ENCODE measurements around the gene PRKAG1.

PRKAG1 gene

GRCh38 chr12:49060237-49061156 lies 41.9 kb upstream of the PRKAG1 start, which contains the start of gene KMT2D (continued):
- TF ChIP-seq, protein P1, sequence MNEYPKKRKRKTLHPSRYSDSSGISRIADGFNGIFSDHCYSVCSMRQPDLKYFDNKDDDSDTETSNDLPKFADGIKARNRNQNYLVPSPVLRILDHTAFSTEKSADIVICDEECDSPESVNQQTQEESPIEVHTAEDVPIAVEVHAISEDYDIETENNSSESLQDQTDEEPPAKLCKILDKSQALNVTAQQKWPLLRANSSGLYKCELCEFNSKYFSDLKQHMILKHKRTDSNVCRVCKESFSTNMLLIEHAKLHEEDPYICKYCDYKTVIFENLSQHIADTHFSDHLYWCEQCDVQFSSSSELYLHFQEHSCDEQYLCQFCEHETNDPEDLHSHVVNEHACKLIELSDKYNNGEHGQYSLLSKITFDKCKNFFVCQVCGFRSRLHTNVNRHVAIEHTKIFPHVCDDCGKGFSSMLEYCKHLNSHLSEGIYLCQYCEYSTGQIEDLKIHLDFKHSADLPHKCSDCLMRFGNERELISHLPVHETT (tag by site-specific recombination; IDR thresholded peaks at IDR 0.05) = peak; percentile 100
- TF ChIP-seq ZNF558 (tag by site-specific recombination; IDR thresholded peaks at IDR 0.05) (peak; percentile 84), ZNF280D (tag by site-specific recombination; IDR thresholded peaks at IDR 0.05) (peak; percentile 86), FEZF1 (tag by site-specific recombination; IDR thresholded peaks at IDR 0.05) (peak; percentile 58), ZNF843 (tag by site-specific recombination; IDR thresholded peaks at IDR 0.05) (peak; percentile 85), WT1 (tag by site-specific recombination; IDR thresholded peaks at IDR 0.05) (peak; percentile 85), ZNF10 (tag by site-specific recombination; IDR thresholded peaks at IDR 0.05) (peak; percentile 84), BCL11A (tag by site-specific recombination; IDR thresholded peaks at IDR 0.05; ENCODE audit: low read depth) (peak; percentile 96), GLI4 (tag by site-specific recombination; IDR thresholded peaks at IDR 0.05) (peak; percentile 99), ZNF76 (tag by site-specific recombination; IDR thresholded peaks at IDR 0.05; ENCODE audit: borderline replicate concordance, low read depth) (peak; percentile 94), ZNF2 (tag by site-specific recombination; IDR thresholded peaks at IDR 0.05) (peak; percentile 97), ZBTB17 (tag by site-specific recombination; IDR thresholded peaks at IDR 0.05) (peak; percentile 97), ZNF777 (tag by site-specific recombination; IDR thresholded peaks at IDR 0.05; ENCODE audit: borderline replicate concordance) (peak; percentile 76; the same call in 1 of the 2 replicates), ZNF623 (tag by site-specific recombination; IDR thresholded peaks at IDR 0.05) (peak; percentile 49), ZNF292 (tag by site-specific recombination; IDR thresholded peaks at IDR 0.05; ENCODE audit: borderline replicate concordance, low read depth) (no peak), ZNF626 (tag by site-specific recombination; IDR thresholded peaks at IDR 0.05) (no peak), KLF16 (tag by site-specific recombination; IDR thresholded peaks at IDR 0.05) (peak; percentile 99), ZNF366 (tag by site-specific recombination; conservative IDR thresholded peaks at IDR 0.05) (peak; percentile 93), KLF1 (tag by site-specific recombination; IDR thresholded peaks at IDR 0.05) (peak; percentile 80), ZNF26 (tag by site-specific recombination; IDR thresholded peaks at IDR 0.05) (no peak), ZNF423 (tag by site-specific recombination; IDR thresholded peaks at IDR 0.05) (peak; percentile 72; the same call in 1 of the 2 replicates), ZNF132 (tag by site-specific recombination; IDR thresholded peaks at IDR 0.05; ENCODE audit: borderline replicate concordance) (no peak), ZNF112 (tag by site-specific recombination; IDR thresholded peaks at IDR 0.05) (no peak), YY1 (tag by site-specific recombination; IDR thresholded peaks at IDR 0.05) (peak; percentile 96)
- TF ChIP-seq, protein P2, sequence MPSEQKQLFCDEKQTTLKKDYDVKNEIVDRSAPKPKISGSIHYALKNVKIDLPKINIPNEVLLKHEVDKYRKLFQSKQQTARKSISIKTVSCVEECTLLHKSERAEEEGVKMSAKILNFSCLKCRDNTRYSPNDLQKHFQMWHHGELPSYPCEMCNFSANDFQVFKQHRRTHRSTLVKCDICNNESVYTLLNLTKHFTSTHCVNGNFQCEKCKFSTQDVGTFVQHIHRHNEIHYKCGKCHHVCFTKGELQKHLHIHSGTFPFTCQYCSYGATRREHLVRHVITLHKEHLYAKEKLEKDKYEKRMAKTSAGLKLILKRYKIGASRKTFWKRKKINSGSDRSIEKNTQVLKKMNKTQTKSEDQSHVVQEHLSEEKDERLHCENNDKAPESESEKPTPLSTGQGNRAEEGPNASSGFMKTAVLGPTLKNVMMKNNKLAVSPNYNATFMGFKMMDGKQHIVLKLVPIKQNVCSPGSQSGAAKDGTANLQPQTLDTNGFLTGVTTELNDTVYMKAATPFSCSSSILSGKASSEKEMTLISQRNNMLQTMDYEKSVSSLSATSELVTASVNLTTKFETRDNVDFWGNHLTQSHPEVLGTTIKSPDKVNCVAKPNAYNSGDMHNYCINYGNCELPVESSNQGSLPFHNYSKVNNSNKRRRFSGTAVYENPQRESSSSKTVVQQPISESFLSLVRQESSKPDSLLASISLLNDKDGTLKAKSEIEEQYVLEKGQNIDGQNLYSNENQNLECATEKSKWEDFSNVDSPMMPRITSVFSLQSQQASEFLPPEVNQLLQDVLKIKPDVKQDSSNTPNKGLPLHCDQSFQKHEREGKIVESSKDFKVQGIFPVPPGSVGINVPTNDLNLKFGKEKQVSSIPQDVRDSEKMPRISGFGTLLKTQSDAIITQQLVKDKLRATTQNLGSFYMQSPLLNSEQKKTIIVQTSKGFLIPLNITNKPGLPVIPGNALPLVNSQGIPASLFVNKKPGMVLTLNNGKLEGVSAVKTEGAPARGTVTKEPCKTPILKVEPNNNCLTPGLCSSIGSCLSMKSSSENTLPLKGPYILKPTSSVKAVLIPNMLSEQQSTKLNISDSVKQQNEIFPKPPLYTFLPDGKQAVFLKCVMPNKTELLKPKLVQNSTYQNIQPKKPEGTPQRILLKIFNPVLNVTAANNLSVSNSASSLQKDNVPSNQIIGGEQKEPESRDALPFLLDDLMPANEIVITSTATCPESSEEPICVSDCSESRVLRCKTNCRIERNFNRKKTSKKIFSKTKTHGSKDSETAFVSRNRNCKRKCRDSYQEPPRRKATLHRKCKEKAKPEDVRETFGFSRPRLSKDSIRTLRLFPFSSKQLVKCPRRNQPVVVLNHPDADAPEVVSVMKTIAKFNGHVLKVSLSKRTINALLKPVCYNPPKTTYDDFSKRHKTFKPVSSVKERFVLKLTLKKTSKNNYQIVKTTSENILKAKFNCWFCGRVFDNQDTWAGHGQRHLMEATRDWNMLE (tag by site-specific recombination; conservative IDR thresholded peaks at IDR 0.05; ENCODE audit: low read depth) = peak; percentile 55; the same call in 1 of the 2 replicates
- TF ChIP-seq, protein P3, sequence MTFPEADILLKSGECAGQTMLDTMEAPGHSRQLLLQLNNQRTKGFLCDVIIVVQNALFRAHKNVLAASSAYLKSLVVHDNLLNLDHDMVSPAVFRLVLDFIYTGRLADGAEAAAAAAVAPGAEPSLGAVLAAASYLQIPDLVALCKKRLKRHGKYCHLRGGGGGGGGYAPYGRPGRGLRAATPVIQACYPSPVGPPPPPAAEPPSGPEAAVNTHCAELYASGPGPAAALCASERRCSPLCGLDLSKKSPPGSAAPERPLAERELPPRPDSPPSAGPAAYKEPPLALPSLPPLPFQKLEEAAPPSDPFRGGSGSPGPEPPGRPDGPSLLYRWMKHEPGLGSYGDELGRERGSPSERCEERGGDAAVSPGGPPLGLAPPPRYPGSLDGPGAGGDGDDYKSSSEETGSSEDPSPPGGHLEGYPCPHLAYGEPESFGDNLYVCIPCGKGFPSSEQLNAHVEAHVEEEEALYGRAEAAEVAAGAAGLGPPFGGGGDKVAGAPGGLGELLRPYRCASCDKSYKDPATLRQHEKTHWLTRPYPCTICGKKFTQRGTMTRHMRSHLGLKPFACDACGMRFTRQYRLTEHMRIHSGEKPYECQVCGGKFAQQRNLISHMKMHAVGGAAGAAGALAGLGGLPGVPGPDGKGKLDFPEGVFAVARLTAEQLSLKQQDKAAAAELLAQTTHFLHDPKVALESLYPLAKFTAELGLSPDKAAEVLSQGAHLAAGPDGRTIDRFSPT (tag by site-specific recombination; IDR thresholded peaks at IDR 0.05) = 0 out of 2 replicates have a peak, but pooled peaks have one; percentile 72

Data from HEK293 (cell line).